HepG2 (cell line): ENCODE data around the gene HSD17B11. TPM values are rescaled to one million over a fixed set of nuclear protein-coding genes. Genes with fewer than 3 reads are reported as not detected.

Experiments used
- ATAC-seq: fragments of 200-7000 bp; cut with Tn5 transposase; 3 replicates; pipeline ENCODE4 v1.9.1; 2020; ENCODE audit warnings: mild to moderate bottlenecking, moderate library complexity
- BruUV-seq: library from RNA; stranded (reverse); fragments of 400-500 nt; replicated peaks from 2 replicates; lab custom pipeline; 2021; lab: Mats Ljungman, UMichigan
- CTCF ChIA-PET: fragments of 300-600 bp; formaldehyde crosslinking; extraction: SDS; loops from one replicate; lab custom pipeline; 2021; ENCODE audit warnings: low total read pairs, inconsistent platforms, low intra/inter-chr PET ratio; lab: Yijun Ruan, JAX
- POLR2A ChIA-PET: fragments of 350-600 bp; sonication (Branson Sonifier 250); formaldehyde crosslinking; loops from one replicate; lab custom pipeline; 2020; ENCODE audit warnings: antibody characterized with exemption, inconsistent platforms; lab: Yijun Ruan, JAX
- DNase-seq: peaks from one replicate; pipeline ENCODE4 v3.0.0-alpha.2; 2015; ENCODE audit warnings: low spot score
- FAIRE-seq: peaks from 3 replicates; lab custom pipeline; 2011; peaks lifted over from hg19 to GRCh38; lab: Jason Lieb, UNC
- H2AFZ ChIP-seq: one replicate; pipeline ENCODE4 v1.6.1; 2011; ENCODE audit warnings: low read length, inconsistent platforms
- H3K27ac ChIP-seq: fragments of 300-600 bp; 3 replicates; pipeline ENCODE4 v1.8.0; 2011; ENCODE audit warnings: mixed run types, mild to moderate bottlenecking, mixed read lengths, low read length, inconsistent platforms; ENCODE audit not compliant: insufficient read depth; ENCODE audit errors: extremely low read length
- H3K27me3 ChIP-seq, 2 experiments: fragments of 200-600 bp in 1 of 2; 2 replicates in 1 of 2; 3 replicates in 1 of 2; pipeline versions ENCODE4 v1.6.0 to v1.8.0; 2011; ENCODE audit warnings: low read length in 2 of 2, mild to moderate bottlenecking in 2 of 2, moderate library complexity in 2 of 2, inconsistent platforms in 1 of 2; ENCODE audit not compliant: insufficient read depth in 2 of 2, control insufficient read depth in 1 of 2
- H3K36me3 ChIP-seq, 2 experiments: fragments of 200-600 bp in 1 of 2; replicated peaks in 1 of 2; 2 replicates in 1 of 2; 3 replicates in 1 of 2; pipeline versions ENCODE4 v1.5.1 to v1.8.0; 2011; ENCODE audit warnings: low read length in 2 of 2, inconsistent platforms in 1 of 2; ENCODE audit not compliant: insufficient read depth in 2 of 2, control insufficient read depth in 1 of 2
- H3K4me1 ChIP-seq: 2 replicates; pipeline ENCODE4 v1.5.1; 2012; ENCODE audit warnings: low read length, inconsistent platforms; ENCODE audit not compliant: insufficient read depth
- H3K4me2 ChIP-seq: 2 replicates; pipeline ENCODE4 v1.6.0; 2011; ENCODE audit warnings: low read depth, low read length, inconsistent platforms
- H3K4me3 ChIP-seq, 3 experiments: fragments of 200-600 bp in 1 of 3; sonication (generic), shearing (Covaris generic) in 1 of 3; replicated peaks in 1 of 3; 2 replicates each; pipeline ENCODE4 v1.5.1; 2011 to 2016; ENCODE audit warnings: low read length in 3 of 3, inconsistent platforms in 2 of 3, low read depth in 2 of 3, mild to moderate bottlenecking in 2 of 3, control low read depth in 1 of 3, mixed read lengths in 1 of 3; ENCODE audit not compliant: insufficient read depth in 1 of 3
- H3K79me2 ChIP-seq: one replicate; pipeline ENCODE4 v1.6.1; 2011; ENCODE audit warnings: low read length, inconsistent platforms; ENCODE audit not compliant: insufficient read depth
- H3K9ac ChIP-seq: 2 replicates; pipeline ENCODE4 v1.6.0; 2011; ENCODE audit warnings: mild to moderate bottlenecking, low read depth, low read length, inconsistent platforms; ENCODE audit not compliant: insufficient read depth
- H3K9me3 ChIP-seq: 2 replicates; pipeline ENCODE4 v1.5.1; 2012; ENCODE audit warnings: mild to moderate bottlenecking, low read length
- H4K20me1 ChIP-seq: 2 replicates; pipeline ENCODE4 v1.6.0; 2011; ENCODE audit warnings: inconsistent platforms, mild to moderate bottlenecking, low read length, moderate library complexity; ENCODE audit not compliant: insufficient read depth
- CREB1 ChIP-seq, 2 experiments: fragments of 450-650 bp in 1 of 2; IDR thresholded peaks; 2 replicates each; pipeline ENCODE4 v1.6.1; 2016 to 2017; ENCODE audit warnings: control low read depth in 1 of 2, mild to moderate bottlenecking in 1 of 2, missing compliant biosample characterization in 1 of 2, missing genetic modification characterization in 1 of 2
- EP300 ChIP-seq, 3 experiments: sonication (generic) in 1 of 3; formaldehyde crosslinking in 1 of 3; IDR thresholded peaks; 2 replicates each; pipeline versions ENCODE4 v1.5.1 to v1.6.1; 2011 to 2020; ENCODE audit warnings: low read depth in 2 of 3, low read length in 2 of 3, borderline replicate concordance in 1 of 3, improper control_type of control experiment in 1 of 3, mild to moderate bottlenecking in 1 of 3, missing genetic modification reagents in 1 of 3, moderate library complexity in 1 of 3
- KDM3A ChIP-seq: IDR thresholded peaks from 2 replicates; pipeline ENCODE4 v1.6.1; 2018; ENCODE audit warnings: low read depth, missing compliant biosample characterization
- MBNL3 ChIP-seq: fragments of 250-450 bp; sonication (Bioruptor Pico); conservative IDR thresholded peaks from 2 replicates; pipeline ENCODE4 v1.8.0; 2022; ENCODE audit warnings: mild to moderate bottlenecking, inconsistent platforms
- PREB ChIP-seq: sonication (generic); formaldehyde crosslinking; IDR thresholded peaks from 2 replicates; pipeline ENCODE4 v1.4.0; 2020; ENCODE audit warnings: missing genetic modification reagents
- TBX2 ChIP-seq: sonication (generic); formaldehyde crosslinking; IDR thresholded peaks from 2 replicates; pipeline ENCODE4 v1.5.0; 2020; ENCODE audit warnings: missing genetic modification reagents, mild to moderate bottlenecking, borderline replicate concordance
- ZNF329 ChIP-seq: sonication (generic); formaldehyde crosslinking; IDR thresholded peaks from 2 replicates; pipeline ENCODE4 v1.9.0; 2021; ENCODE audit warnings: low read depth, mild to moderate bottlenecking, missing genetic modification reagents
- ZNF44 ChIP-seq: sonication (generic); formaldehyde crosslinking; IDR thresholded peaks from 2 replicates; pipeline ENCODE4 v1.5.1; 2020; ENCODE audit warnings: mild to moderate bottlenecking, missing genetic modification reagents
- ZNF572 ChIP-seq: sonication (generic); formaldehyde crosslinking; IDR thresholded peaks from 2 replicates; pipeline ENCODE4 v1.5.1; 2020; ENCODE audit warnings: mild to moderate bottlenecking, missing genetic modification reagents
- WGBS: methylation state at CpG from one replicate; pipeline ENCODE4 v1.1.6; 2017; ENCODE audit warnings: low lambda C conversion rate; 5-methylcytosine and 5-hydroxymethylcytosine counted together
- in situ Hi-C: cut with HindIII; loops from 2 replicates; pipeline ENCODE4 v1.10.0; 2017; ENCODE audit warnings: low pct_unique_long_range_greater_than_20kb; ENCODE audit not compliant: extremely low pct_ligation_motif_present
- intact Hi-C: fragments of 100-400 bp; cut with micrococcal nuclease; formaldehyde crosslinking; loops from one replicate; pipeline ENCODE4 v1.10.0; 2022; ENCODE audit not compliant: unreplicated experiment
- polyA plus RNA-seq, 8 experiments: library from polyadenylated mRNA; depleted of rRNA in 3 of 8; stranded (reverse) in 7 of 8; unstranded in 1 of 8; fragments of >200 nt; fragmentation: Illumina TruSeq in 4 of 8; extraction: Trizol in 4 of 8; gene quantifications; 2 replicates each; pipeline versions ENCODE4 v1.2.1 to v1.2.3, GENCODE V29; 2011 to 2016; ENCODE audit warnings: low read depth in 4 of 8, missing spikeins in 1 of 8, mixed read lengths in 1 of 8; ENCODE audit not compliant: insufficient read depth in 1 of 8
- total RNA-seq, 5 experiments: library from RNA; depleted of rRNA; stranded (reverse); fragments of >200 nt; fragmentation: Illumina TruSeq; extraction: Trizol; gene quantifications; 2 replicates each; pipeline ENCODE4 v1.2.3, GENCODE V29; 2016; ENCODE audit warnings: low read depth in 1 of 5
- TF ChIP-seq, protein P1 (sequence below): sonication (generic); formaldehyde crosslinking; IDR thresholded peaks from 2 replicates; pipeline ENCODE4 v1.5.0; 2020; ENCODE audit warnings: mild to moderate bottlenecking, missing genetic modification reagents
- TF ChIP-seq, protein P2 (sequence below), 2 experiments: sonication (generic) in 1 of 2; formaldehyde crosslinking in 1 of 2; IDR thresholded peaks; 2 replicates each; pipeline versions ENCODE4 v1.5.1 to v1.6.1; 2011 to 2020; ENCODE audit warnings: borderline replicate concordance in 1 of 2, low read depth in 1 of 2, low read length in 1 of 2, mild to moderate bottlenecking in 1 of 2, missing genetic modification reagents in 1 of 2, moderate library complexity in 1 of 2

HSD17B11 gene
- total and polyA plus RNA-seq, 2 of the 13 experiments (the other 11 are each of a cell fraction or from before 2014, with no cell fraction given): 121 to 158 TPM

DNA sequence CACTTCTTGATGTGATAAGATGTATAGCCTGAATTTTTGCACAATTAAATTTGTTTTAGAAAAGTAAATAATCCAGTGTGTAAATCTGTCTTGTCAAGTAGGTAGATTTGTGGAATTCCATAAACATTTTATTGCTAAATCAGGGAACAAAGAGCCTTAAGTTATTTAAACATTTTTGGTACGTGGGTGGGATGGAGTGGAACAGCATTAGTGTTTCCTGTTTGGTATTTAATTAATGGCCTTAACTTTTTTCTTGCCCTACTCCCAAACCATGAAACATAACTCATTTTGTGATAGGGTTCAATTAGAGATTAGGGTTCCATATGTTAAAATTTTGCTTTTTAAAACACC, 36.5 kb upstream of the HSD17B11 start:
- in situ Hi-C loops (no loop called here), intact Hi-C loops (loop anchor here (10.0 kb wide), 1 partner anchor 53 kb away; no protein-coding TSS in a partner anchor)
- Histone ChIP-seq H3K27me3 (no peaks in the 10 kb centered on the region), H2AFZ (no peak overlapping the region), H3K9me3 (no peaks in the 10 kb centered on the region), H3K36me3 (no peaks in the 10 kb centered on the region), H3K4me1 (peaks cover 45% of the 10 kb centered on the region), H3K27ac (no peak overlapping the region), H3K4me3 (no peak overlapping the region), H3K9ac (no peak overlapping the region), H3K4me2 (peak overlapping the region; percentile 44), H3K79me2 (peaks cover 61% of the 10 kb centered on the region), H4K20me1 (0 out of 2 replicates have a peak, but pooled peaks cover 2% of the 10 kb centered on the region)
- no peak for DNase-seq
- ChIA-PET POLR2A (interaction anchor here (9.6 kb wide), 1 partner anchor 38 kb away, joined by 172 read pairs; the partner anchor contains the start of gene HSD17B11), CTCF (no interaction called here)
- no peak for ATAC-seq
- FAIRE-seq: no peak
- no peak for TF ChIP-seq TBX2 (CRISPR knock-in tag)
- TF ChIP-seq ZNF329 (CRISPR knock-in tag): no peak
- no peak for TF ChIP-seq ZNF44
- no peak for TF ChIP-seq CREB1 (IDR thresholded peaks at IDR 0.05)
- no peak for TF ChIP-seq CREB1 (CRISPR knock-in tag; IDR thresholded peaks at IDR 0.05)
- TF ChIP-seq KDM3A (CRISPR knock-in tag): no peak
- TF ChIP-seq ZNF572 (CRISPR knock-in tag): no peak
- TF ChIP-seq, protein P1, sequence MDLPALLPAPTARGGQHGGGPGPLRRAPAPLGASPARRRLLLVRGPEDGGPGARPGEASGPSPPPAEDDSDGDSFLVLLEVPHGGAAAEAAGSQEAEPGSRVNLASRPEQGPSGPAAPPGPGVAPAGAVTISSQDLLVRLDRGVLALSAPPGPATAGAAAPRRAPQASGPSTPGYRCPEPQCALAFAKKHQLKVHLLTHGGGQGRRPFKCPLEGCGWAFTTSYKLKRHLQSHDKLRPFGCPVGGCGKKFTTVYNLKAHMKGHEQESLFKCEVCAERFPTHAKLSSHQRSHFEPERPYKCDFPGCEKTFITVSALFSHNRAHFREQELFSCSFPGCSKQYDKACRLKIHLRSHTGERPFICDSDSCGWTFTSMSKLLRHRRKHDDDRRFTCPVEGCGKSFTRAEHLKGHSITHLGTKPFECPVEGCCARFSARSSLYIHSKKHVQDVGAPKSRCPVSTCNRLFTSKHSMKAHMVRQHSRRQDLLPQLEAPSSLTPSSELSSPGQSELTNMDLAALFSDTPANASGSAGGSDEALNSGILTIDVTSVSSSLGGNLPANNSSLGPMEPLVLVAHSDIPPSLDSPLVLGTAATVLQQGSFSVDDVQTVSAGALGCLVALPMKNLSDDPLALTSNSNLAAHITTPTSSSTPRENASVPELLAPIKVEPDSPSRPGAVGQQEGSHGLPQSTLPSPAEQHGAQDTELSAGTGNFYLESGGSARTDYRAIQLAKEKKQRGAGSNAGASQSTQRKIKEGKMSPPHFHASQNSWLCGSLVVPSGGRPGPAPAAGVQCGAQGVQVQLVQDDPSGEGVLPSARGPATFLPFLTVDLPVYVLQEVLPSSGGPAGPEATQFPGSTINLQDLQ (CRISPR knock-in tag): no peak
- no peak for TF ChIP-seq EP300 (IDR thresholded peaks at IDR 0.05; ENCODE audit: low read depth in 2 of 2, low read length in 2 of 2)
- no peak for TF ChIP-seq EP300 (CRISPR knock-in tag; IDR thresholded peaks at IDR 0.05; ENCODE audit: borderline replicate concordance)
- TF ChIP-seq, protein P2, sequence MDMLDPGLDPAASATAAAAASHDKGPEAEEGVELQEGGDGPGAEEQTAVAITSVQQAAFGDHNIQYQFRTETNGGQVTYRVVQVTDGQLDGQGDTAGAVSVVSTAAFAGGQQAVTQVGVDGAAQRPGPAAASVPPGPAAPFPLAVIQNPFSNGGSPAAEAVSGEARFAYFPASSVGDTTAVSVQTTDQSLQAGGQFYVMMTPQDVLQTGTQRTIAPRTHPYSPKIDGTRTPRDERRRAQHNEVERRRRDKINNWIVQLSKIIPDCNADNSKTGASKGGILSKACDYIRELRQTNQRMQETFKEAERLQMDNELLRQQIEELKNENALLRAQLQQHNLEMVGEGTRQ (IDR thresholded peaks at IDR 0.05; ENCODE audit: low read depth, low read length): no peak
- TF ChIP-seq, protein P2 (CRISPR knock-in tag; IDR thresholded peaks at IDR 0.05; ENCODE audit: borderline replicate concordance): no peak
- TF ChIP-seq PREB (CRISPR knock-in tag): no peak
- TF ChIP-seq MBNL3: no peak
- WGBS: 52% methylated on average over 1 of the region's 1 CpG
- BruUV-seq: no TSS peak
